ENCODE data around the gene MYH9. TPM values are rescaled to one million over a fixed set of nuclear protein-coding genes. Genes with fewer than 3 reads are reported as not detected.

MYH9 gene
- total and polyA plus RNA-seq, 2 experiments from 2014 or later = 140 to 188 TPM

- Histone ChIP-seq H3K9me3 (ENCODE audit: low read depth) (no peaks in the 10 kb centered on the region), H3K4me2 (peak overlapping the region; percentile 95), H3K27ac (peak overlapping the region; percentile 87), H3K27me3 (no peaks in the 10 kb centered on the region), H3K79me2 (peaks cover 60% of the 10 kb centered on the region), H3K36me3 (replicated peaks; ENCODE audit: insufficient read depth, low read depth) (no peaks in the 10 kb centered on the region), H3K4me1 (ENCODE audit: insufficient read depth) (peaks cover 15% of the 10 kb centered on the region), H3K4me3 (peak overlapping the region; percentile 50), H2AFZ (no peak overlapping the region), H4K20me1 (ENCODE audit: insufficient read depth, poor library complexity, severe bottlenecking) (peaks cover 52% of the 10 kb centered on the region), H3K9me2 (replicated peaks; ENCODE audit: insufficient read depth) (no peaks in the 10 kb centered on the region)
- WGBS (ENCODE audit: low lambda C conversion rate, missing lambda C conversion rate) = 2% methylated on average over 18 of the region's 18 CpGs
- DNase-seq (ENCODE audit: low spot score) = peak; percentile 72
- TF ChIP-seq CTCF (IDR thresholded peaks at IDR 0.05; ENCODE audit: poor library complexity) = no peak
These were observed 1.3 kb downstream of the MYH9 start for GRCh38 chr22:36386351-36386899.

GRCh38 chr22:36385491-36386350, 2.0 kb downstream of the MYH9 start:
- Histone ChIP-seq H3K4me3 (peak overlapping the region; percentile 50), H4K20me1 (ENCODE audit: insufficient read depth, poor library complexity, severe bottlenecking) (peaks cover 59% of the 10 kb centered on the region), H3K9me3 (ENCODE audit: low read depth) (no peaks in the 10 kb centered on the region), H3K4me1 (ENCODE audit: insufficient read depth) (peaks cover 15% of the 10 kb centered on the region), H3K9me2 (replicated peaks; ENCODE audit: insufficient read depth) (no peaks in the 10 kb centered on the region), H3K4me2 (peak overlapping the region; percentile 95), H2AFZ (no peak overlapping the region), H3K79me2 (peaks cover 67% of the 10 kb centered on the region), H3K27ac (peak overlapping the region; percentile 87), H3K36me3 (replicated peaks; ENCODE audit: insufficient read depth, low read depth) (no peaks in the 10 kb centered on the region), H3K27me3 (no peaks in the 10 kb centered on the region)
- TF ChIP-seq EZH2phosphoT487 (IDR thresholded peaks at IDR 0.05; ENCODE audit: low read depth, severe bottlenecking, unreplicated experiment) = no peak
- no peak for TF ChIP-seq CTCF (IDR thresholded peaks at IDR 0.05; ENCODE audit: poor library complexity)
- no peak for TF ChIP-seq EZH2 (IDR thresholded peaks at IDR 0.05; ENCODE audit: borderline replicate concordance)
- WGBS (ENCODE audit: low lambda C conversion rate, missing lambda C conversion rate) = 16% methylated on average over 12 of the region's 12 CpGs
- peak; percentile 55 for DNase-seq (ENCODE audit: low spot score)

- WGBS (ENCODE audit: low lambda C conversion rate, missing lambda C conversion rate) = 34% methylated on average over 7 of the region's 7 CpGs
- H3K79me2 ChIP-seq = peaks cover 75% of the 10 kb centered on the region
- no peaks in the 10 kb centered on the region for H3K9me2 ChIP-seq (replicated peaks; ENCODE audit: insufficient read depth)
- TF ChIP-seq EZH2 (IDR thresholded peaks at IDR 0.05; ENCODE audit: borderline replicate concordance) (no peak), CTCF (IDR thresholded peaks at IDR 0.05; ENCODE audit: poor library complexity) (peak; percentile 13)
- H4K20me1 ChIP-seq (ENCODE audit: insufficient read depth, poor library complexity, severe bottlenecking) = peaks cover 67% of the 10 kb centered on the region
- peak overlapping the region; percentile 87 for H3K27ac ChIP-seq
- peak overlapping the region; percentile 95 for H3K4me2 ChIP-seq
- no peak overlapping the region for H2AFZ ChIP-seq
- no peaks in the 10 kb centered on the region for H3K27me3 ChIP-seq
- H3K4me1 ChIP-seq (ENCODE audit: insufficient read depth) = peaks cover 15% of the 10 kb centered on the region
- no peaks in the 10 kb centered on the region for H3K36me3 ChIP-seq (replicated peaks; ENCODE audit: insufficient read depth, low read depth)
- H3K9me3 ChIP-seq (ENCODE audit: low read depth) = no peaks in the 10 kb centered on the region
- no peak for DNase-seq (ENCODE audit: low spot score)
- H3K4me3 ChIP-seq = peak overlapping the region; percentile 50
These were observed 2.8 kb downstream of the MYH9 start for GRCh38 chr22:36384766-36385481.

Measured in hepatocyte (in vitro differentiated cells).